GM18907 (cell line): Measurements from ENCODE around the gene HSPA1L.
"Not testable (repeated sequence)": the region's sequence is repeated elsewhere in the genome, so short reads cannot be mapped to it uniquely, and the experiment has no call there.

ENCODE experiments used
- ATAC-seq: cut with Tn5 transposase; IDR thresholded peaks from one replicate; pipeline ENCODE4 v1.9.1; 2021; ENCODE audit warnings: mild to moderate bottlenecking, moderate library complexity; ENCODE audit not compliant: unreplicated experiment

The HSPA1L gene

GRCh38 chr6:31837369-31838113, 22.5 kb upstream of the HSPA1L start:
- ATAC-seq, result no peak

GRCh38 chr6:31836474-31837368, 21.6 kb upstream of the HSPA1L start:
- no peak for ATAC-seq

- no peak for ATAC-seq
Observed at GRCh38 chr6:31836047-31836473, 21.0 kb upstream of the HSPA1L start.

GRCh38 chr6:31834367-31835250, 19.5 kb upstream of the HSPA1L start:
- peak; percentile 46 for ATAC-seq

GRCh38 chr6:31831350-31832215, 16.5 kb upstream of the HSPA1L start:
- ATAC-seq, result no peak

GRCh38 chr6:31830886-31831335, 15.8 kb upstream of the HSPA1L start:
- no peak for ATAC-seq

- no peak for ATAC-seq
Observed at GRCh38 chr6:31829633-31830283, 14.7 kb upstream of the HSPA1L start.

- ATAC-seq, result peak; percentile 69
Observed at GRCh38 chr6:31827286-31828079, 12.4 kb upstream of the HSPA1L start, which contains the start of gene HSPA1B. TSS of gene HSPA1B (plus strand) at chr6:31827738. CDS start at chr6:31827951, 213 bp downstream.

GRCh38 chr6:31826793-31827285, 11.8 kb upstream of the HSPA1L start:
- ATAC-seq, result peak; percentile 14

GRCh38 chr6:31825553-31825952, 10.5 kb upstream of the HSPA1L start:
- no peak for ATAC-seq

GRCh38 chr6:31823592-31824196, 8.6 kb upstream of the HSPA1L start:
- ATAC-seq, result not testable (repeated sequence)

- ATAC-seq, result peak; percentile 37
Observed at GRCh38 chr6:31822036-31822821, 7.1 kb upstream of the HSPA1L start.

- ATAC-seq, result peak; percentile 43
Observed at GRCh38 chr6:31821301-31822035, 6.4 kb upstream of the HSPA1L start.

GRCh38 chr6:31820399-31820798, 5.3 kb upstream of the HSPA1L start:
- not testable (repeated sequence) for ATAC-seq

- no peak for ATAC-seq
Observed at GRCh38 chr6:31819871-31820299, 4.8 kb upstream of the HSPA1L start.

GRCh38 chr6:31817929-31818511, 2.9 kb upstream of the HSPA1L start:
- not testable (repeated sequence) for ATAC-seq
